ENCODE results near the gene KRTAP1-4.
"Not testable (repeated sequence)": the region's sequence is repeated elsewhere in the genome, so short reads cannot be mapped to it uniquely, and the experiment has no call there.

Gene KRTAP1-4

DNA sequence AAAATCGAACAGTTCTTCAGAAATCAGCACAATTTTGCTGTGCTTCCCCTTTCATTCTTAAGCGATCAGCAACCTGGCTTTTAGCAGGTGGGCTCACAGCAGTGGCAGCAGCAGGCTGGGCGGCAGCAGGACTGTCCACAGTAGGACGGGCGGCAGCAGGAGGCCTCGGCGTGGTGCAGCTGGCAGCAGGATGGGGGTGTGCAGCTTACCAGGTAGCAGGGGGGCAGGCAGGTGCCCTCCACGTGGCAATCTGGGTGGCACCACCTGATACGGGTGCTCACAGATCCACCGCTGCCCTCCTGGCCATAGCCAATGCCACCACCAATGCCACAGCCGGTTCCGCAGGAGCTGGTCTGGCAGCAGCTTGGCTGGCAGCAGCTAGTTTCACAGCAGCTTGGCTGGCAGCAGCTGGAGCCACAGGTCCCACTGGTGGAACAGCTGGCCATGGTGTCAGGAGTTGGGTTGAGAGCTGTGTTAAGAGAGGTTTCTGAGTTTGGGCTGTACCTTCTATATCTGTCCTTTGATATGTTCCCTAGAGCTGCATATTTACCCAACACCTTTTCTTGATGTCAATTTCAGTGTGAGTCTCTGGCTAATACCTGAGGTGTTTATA lies at the start of gene KRTAP1-4:
Gene KRTAP1-4 (minus strand): TSS at position 563 of the 613 bp plus-strand sequence. CDS start 117 bp downstream, at position 446.
- no peak for DNase-seq (ENCODE audit: low read depth, low spot score)

DNA sequence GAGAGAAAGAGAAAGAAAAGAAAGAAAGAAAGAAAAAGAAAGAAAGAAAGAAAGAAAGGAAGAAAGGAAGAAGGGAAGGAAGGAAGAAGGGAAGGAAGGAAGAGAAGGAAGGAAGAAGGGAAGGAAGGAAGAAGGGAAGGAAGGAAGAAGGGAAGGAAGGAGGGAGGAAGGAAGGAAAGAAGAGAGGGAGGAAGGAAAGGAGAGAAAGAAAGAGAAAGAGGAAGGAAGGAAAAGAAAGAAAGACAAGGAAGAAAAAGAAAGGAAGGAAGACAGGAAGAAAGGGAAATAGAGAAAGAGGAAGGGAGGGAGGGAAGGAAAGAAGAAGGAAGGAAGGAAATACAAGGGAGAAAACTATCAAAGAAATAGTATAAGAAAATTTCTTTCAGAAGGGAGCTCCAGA lies 46.8 kb upstream of the KRTAP1-4 start:
- no peak for DNase-seq (ENCODE audit: low read depth, low spot score)

GRCh38 chr17:41073676-41074075 lies 43.7 kb upstream of the KRTAP1-4 start:
- DNase-seq (ENCODE audit: low read depth, low spot score) = no peak

- DNase-seq (ENCODE audit: low read depth, low spot score) = no peak
Measured at GRCh38 chr17:41071606-41072360, 41.8 kb upstream of the KRTAP1-4 start.

- DNase-seq (ENCODE audit: low read depth, low spot score) = no peak
Measured at GRCh38 chr17:41069031-41069430, 39.0 kb upstream of the KRTAP1-4 start.

- DNase-seq (ENCODE audit: low read depth, low spot score) = no peak
Measured at GRCh38 chr17:41067281-41067680, 37.3 kb upstream of the KRTAP1-4 start.

DNA sequence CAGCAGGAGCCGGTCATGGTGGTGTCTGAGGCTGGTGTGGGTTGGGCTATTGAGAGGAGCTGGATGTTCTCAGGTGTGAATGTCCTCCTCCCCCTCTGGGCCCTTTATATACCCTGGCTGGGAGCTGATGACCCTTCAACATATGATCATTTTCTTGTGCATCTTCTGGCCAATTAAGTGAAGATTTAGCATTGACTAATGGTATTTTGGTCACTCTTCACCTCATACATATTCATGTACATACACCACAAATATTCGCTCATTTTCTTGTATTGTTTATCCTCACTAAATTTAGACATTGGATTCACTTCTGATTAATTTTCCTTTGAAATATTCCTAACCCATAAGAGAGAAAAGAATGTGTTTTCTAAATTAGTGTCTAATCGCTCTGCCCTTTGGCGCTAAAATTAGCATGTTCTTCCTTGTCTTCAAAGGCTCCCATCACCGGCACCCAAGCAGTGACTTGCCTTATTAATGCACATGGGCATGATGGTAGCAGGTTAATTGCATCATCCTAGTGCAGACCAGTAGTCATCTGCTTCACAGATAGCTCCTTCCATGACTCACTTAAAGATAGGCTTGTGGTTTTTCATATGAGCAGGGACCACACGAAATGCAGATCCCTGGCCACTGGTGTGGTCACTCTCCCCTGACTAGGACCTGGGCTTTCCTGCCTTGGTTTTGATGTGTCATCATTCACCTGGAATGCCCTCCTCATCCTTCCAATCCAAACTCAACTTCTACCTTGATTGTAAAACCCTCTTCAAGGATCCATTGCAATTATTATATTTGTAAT lies 36.0 kb upstream of the KRTAP1-4 start, which contains the start of gene KRTAP2-4:
Gene KRTAP2-4 (minus strand): TSS at position 51 of the 796 bp plus-strand sequence. CDS start 34 bp downstream, at position 17.
- DNase-seq (ENCODE audit: low read depth, low spot score) = no peak

DNA sequence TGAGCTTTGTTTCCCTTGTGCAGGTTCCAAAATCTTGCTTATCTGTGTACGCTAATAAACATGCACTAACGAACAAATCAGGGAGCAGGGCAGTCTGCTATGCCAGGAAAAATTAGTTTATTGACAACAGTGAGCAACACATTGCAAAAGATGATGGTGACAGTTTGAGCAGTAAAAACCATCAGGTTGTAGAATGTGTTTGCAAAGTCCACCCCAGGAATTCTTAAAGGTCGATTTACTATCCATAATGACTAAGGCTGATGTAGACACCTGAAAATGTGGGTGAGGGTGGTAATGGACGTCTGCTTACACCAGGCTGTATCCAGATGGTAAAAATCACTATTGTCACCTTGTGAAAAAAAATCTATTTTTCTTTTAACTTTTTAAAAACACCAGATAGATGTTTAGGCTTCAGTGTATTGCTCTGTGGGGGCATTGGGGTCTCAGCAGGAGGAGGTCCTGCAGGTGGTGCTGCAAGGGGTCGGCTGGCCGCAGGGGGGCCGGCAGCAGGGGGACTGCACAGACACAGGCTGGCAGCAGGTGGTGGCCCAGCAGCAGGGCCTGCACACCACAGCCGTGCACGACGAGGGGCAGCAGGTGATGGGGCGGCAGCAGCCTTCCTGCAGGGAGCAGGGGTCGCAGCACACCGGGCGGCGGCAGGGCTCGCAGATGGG lies 35.2 kb upstream of the KRTAP1-4 start:
- not testable (repeated sequence) for DNase-seq (ENCODE audit: low read depth, low spot score)

DNA sequence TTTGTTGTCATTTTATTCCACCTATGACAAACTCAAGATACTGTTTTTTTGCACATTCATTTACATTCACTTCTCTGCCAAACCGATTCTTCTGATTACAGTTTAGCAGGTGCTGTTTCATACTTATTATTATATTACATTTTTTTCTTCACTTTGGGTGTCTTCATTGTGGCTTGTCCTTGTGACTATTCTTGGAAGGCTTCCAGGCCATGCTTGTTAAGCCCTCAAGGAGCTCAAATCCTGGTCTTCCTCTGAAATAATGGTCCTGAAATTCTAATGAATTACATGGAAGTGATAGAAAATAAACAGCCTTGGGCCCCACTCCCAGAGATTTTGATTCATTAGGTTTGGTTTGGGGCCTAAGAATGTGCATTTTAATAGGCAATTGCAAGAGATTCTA lies 34.3 kb upstream of the KRTAP1-4 start:
- no peak for DNase-seq (ENCODE audit: low read depth, low spot score)

GRCh38 chr17:41063449-41063848 lies 33.5 kb upstream of the KRTAP1-4 start:
- DNase-seq (ENCODE audit: low read depth, low spot score) = no peak

DNA sequence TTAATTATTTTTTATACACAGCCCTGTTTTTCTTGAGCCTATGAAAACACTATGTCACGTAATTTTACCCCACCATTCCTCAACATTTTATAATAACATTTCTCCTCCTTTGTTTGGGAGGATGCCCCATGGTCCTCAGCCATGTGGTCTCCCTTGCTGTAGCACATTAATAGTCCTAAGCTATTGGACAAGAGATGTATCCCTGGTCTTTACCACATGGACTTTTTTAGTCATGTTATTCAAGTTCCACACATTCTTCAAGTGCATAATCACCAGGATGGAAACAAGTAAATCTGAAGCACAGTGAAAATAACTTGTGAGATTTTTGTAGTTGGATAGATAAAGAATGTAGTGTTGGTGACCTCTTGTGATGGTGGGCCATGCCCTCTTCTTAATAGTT lies 32.0 kb upstream of the KRTAP1-4 start:
- no peak for DNase-seq (ENCODE audit: low read depth, low spot score)

DNA sequence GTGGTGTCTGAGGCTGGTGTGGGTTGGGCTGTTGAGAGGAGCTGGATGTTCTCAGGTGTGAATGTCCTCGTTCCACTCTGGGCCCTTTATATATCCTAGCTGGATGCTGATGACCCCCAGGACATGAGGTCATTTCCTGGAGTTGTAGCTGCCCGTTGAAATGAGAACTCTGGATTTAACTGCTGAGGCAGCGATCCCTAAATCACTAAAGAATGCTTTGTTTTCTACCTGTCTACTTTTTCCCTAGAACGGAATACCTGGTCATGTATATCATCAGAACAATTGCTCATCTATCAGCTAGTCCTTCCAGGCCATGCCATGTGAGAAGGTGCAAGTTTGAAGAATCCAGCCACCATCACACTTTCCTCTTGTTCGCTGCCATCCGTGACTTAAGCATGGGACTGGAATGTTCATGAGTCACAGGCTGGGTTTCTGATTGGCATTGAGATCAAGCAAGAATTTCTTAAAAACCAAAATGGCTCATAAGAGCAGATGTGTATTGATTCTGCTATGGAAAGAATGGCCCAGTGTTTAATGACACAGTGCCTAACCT lies 30.1 kb upstream of the KRTAP1-4 start, which contains the start of gene KRTAP2-3:
Gene KRTAP2-3 (minus strand): TSS at position 63 of the 553 bp plus-strand sequence. CDS start 64 bp downstream, outside the sequence.
- no peak for DNase-seq (ENCODE audit: low read depth, low spot score)

- DNase-seq (ENCODE audit: low read depth, low spot score) = not testable (repeated sequence)
Measured at GRCh38 chr17:41059276-41060051, 29.5 kb upstream of the KRTAP1-4 start.

GRCh38 chr17:41058741-41059140 lies 28.7 kb upstream of the KRTAP1-4 start:
- DNase-seq (ENCODE audit: low read depth, low spot score) = no peak

- no peak for DNase-seq (ENCODE audit: low read depth, low spot score)
Measured at GRCh38 chr17:41057547-41057946, 27.6 kb upstream of the KRTAP1-4 start.

- DNase-seq (ENCODE audit: low read depth, low spot score) = not testable (repeated sequence)
Measured at GRCh38 chr17:41055130-41055529, 25.1 kb upstream of the KRTAP1-4 start, which contains the start of gene KRTAP2-2. TSS of gene KRTAP2-2 (minus strand) at chr17:41055230. CDS start at chr17:41055211, 19 bp downstream.

GRCh38 chr17:41054556-41054955 lies 24.6 kb upstream of the KRTAP1-4 start:
- DNase-seq (ENCODE audit: low read depth, low spot score) = not testable (repeated sequence)

DNA sequence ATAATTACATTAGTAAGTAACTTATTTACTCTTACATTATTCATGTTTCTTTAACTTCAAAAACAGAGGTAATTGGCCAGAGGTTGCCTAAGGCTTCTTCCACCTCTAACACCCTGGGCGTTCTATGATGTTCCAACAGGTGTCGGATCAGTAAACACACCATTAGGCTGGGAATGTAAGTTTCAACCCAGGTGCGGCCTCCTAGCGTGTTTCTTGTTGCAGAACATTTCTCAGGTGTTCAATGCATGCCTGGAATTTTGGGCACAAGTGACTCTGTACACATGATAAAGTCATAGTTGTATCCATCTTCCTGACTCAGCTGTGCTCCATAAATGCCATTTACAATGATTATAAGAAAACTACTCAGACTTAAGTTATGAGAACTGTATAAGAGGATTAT lies 24.0 kb upstream of the KRTAP1-4 start:
- no peak for DNase-seq (ENCODE audit: low read depth, low spot score)

DNA sequence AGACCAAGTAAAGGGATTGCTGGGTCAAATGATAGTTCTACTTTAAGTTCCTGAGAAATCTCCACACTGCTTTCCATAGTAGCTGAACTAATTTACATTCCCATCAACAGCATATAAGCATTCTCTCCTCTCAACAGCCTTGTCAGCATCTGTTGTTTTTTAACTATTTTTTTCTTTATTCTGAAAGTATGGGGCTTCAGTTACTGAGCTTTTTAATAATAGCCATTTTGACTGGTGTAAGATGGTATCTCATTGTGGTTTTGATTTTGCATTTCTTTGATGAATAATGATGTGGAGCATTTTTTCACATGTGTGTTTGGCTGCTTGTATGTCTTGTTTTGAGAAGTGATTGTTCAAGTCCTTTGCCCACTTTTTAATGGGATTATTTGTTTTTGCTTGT lies 22.6 kb upstream of the KRTAP1-4 start:
- no peak for DNase-seq (ENCODE audit: low read depth, low spot score)

DNA sequence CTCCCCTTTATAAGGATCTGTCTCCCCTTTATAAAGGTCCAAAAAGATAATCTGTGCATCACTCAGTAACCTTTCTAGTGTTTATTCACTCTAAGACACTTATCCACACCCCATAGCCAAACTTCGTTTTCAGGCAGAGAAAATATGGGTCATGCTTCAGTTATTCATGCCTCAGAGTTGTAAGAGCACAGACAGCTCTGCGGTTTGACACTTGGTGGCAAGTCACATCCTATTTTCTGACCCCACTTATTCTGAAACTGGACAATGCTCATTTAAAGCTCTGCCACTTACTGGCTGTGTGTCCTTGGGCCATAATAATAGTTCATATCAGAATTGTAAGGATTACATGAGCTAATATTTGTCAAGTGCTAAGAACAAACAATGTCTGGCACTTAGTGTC lies 19.1 kb upstream of the KRTAP1-4 start:
- no peak for DNase-seq (ENCODE audit: low read depth, low spot score)

Data from activated CD4-positive, CD25-positive, alpha-beta regulatory T cell treated with anti-CD3 and anti-CD28 coated beads, Interleukin-2, amount 50 U/mL, for 16 hours (primary cell).